SK-N-SH (cell line): ENCODE data around the gene MYOD1. TPM values are rescaled to one million over a fixed set of nuclear protein-coding genes. Genes with fewer than 3 reads are reported as not detected.

Experiments
- CTCF ChIA-PET: fragments of 300-600, 350-600 bp; formaldehyde crosslinking; extraction: SDS; loops from one replicate; lab custom pipeline; 2021; lab: Yijun Ruan, JAX
- POLR2A ChIA-PET: fragments of 350-600 bp; sonication (Branson Sonifier 250); formaldehyde crosslinking; extraction: SDS; loops from one replicate; lab custom pipeline; 2020; ENCODE audit warnings: antibody characterized with exemption, inconsistent platforms; lab: Yijun Ruan, JAX
- DNase-seq: peaks from one replicate; pipeline ENCODE4 v3.0.0; 2012
- H2AFZ ChIP-seq: fragments of 200-600 bp; sonication (generic); 2 replicates; pipeline ENCODE4 v1.8.1; 2016; ENCODE audit warnings: antibody characterized with exemption, mild to moderate bottlenecking, low read depth
- H3F3A ChIP-seq: fragments of 200-600 bp; sonication (generic); replicated peaks from 2 replicates; pipeline ENCODE3; 2016; ENCODE audit warnings: antibody characterized with exemption, mild to moderate bottlenecking; ENCODE audit not compliant: insufficient read depth
- H3K27ac ChIP-seq, 2 experiments: fragments of 200-500 bp in 1 of 2; fragments of 200-600 bp in 1 of 2; sonication (Bioruptor generic) in 1 of 2; sonication (generic), shearing (Covaris generic) in 1 of 2; 2 replicates each; pipeline versions ENCODE4 v1.5.1 to v1.6.1; 2014 to 2016; ENCODE audit warnings: low read depth in 2 of 2, inconsistent platforms in 1 of 2, low read length in 1 of 2, mild to moderate bottlenecking in 1 of 2, mixed read lengths in 1 of 2
- H3K27me3 ChIP-seq: fragments of 200-600 bp; sonication (generic), shearing (Covaris generic); 2 replicates; pipeline ENCODE4 v1.6.1; 2016; ENCODE audit warnings: mixed run types; ENCODE audit not compliant: insufficient read depth
- H3K36me3 ChIP-seq, 2 experiments: fragments of 200-500 bp in 1 of 2; fragments of 200-600 bp in 1 of 2; sonication (Bioruptor generic) in 1 of 2; sonication (generic) in 1 of 2; replicated peaks in 1 of 2; 2 replicates each; pipeline versions ENCODE3 to v1.5.1; 2014 to 2016; ENCODE audit warnings: low read length in 1 of 2, mild to moderate bottlenecking in 1 of 2; ENCODE audit not compliant: insufficient read depth in 2 of 2, control insufficient read depth in 1 of 2
- H3K4me1 ChIP-seq, 2 experiments: fragments of 200-500 bp in 1 of 2; fragments of 200-600 bp in 1 of 2; sonication (Bioruptor generic) in 1 of 2; sonication (generic), shearing (Covaris generic) in 1 of 2; 2 replicates each; pipeline versions ENCODE4 v1.5.1 to v1.6.1; 2014 to 2016; ENCODE audit warnings: low read depth in 1 of 2, low read length in 1 of 2, mixed run types in 1 of 2; ENCODE audit not compliant: insufficient read depth in 2 of 2, control insufficient read depth in 1 of 2
- H3K4me2 ChIP-seq: fragments of 200-600 bp; sonication (generic), shearing (Covaris generic); 2 replicates; pipeline ENCODE4 v1.6.1; 2017; ENCODE audit warnings: mixed run types
- H3K4me3 ChIP-seq, 2 experiments: fragments of 200-500 bp in 1 of 2; fragments of 200-600 bp in 1 of 2; sonication (Bioruptor generic) in 1 of 2; sonication (generic), shearing (Covaris generic) in 1 of 2; 2 replicates each; pipeline versions ENCODE4 v1.5.1 to v1.8.1; 2014 to 2016; ENCODE audit warnings: low read depth in 2 of 2, inconsistent platforms in 1 of 2, low read length in 1 of 2, mild to moderate bottlenecking in 1 of 2, mixed read lengths in 1 of 2, moderate library complexity in 1 of 2
- H3K79me2 ChIP-seq: fragments of 200-600 bp; sonication (generic); 2 replicates; pipeline ENCODE4 v1.8.1; 2017; ENCODE audit warnings: mild to moderate bottlenecking; ENCODE audit not compliant: insufficient read depth
- H3K9ac ChIP-seq: fragments of 200-600 bp; sonication (generic); 2 replicates; pipeline ENCODE4 v1.6.1; 2017; ENCODE audit warnings: mixed run types
- H3K9me2 ChIP-seq: fragments of 200-600 bp; sonication (generic); 2 replicates; pipeline ENCODE4 v1.6.1; 2017; ENCODE audit warnings: mixed run types
- H3K9me3 ChIP-seq: fragments of 200-600 bp; sonication (generic); 2 replicates; pipeline ENCODE4 v1.6.1; 2017; ENCODE audit warnings: mixed run types, mild to moderate bottlenecking, moderate library complexity
- H4K20me1 ChIP-seq: fragments of 200-600 bp; sonication (generic); 2 replicates; pipeline ENCODE4 v1.6.1; 2017; ENCODE audit warnings: mild to moderate bottlenecking, mixed run types; ENCODE audit not compliant: insufficient read depth
- CHD2 ChIP-seq: fragments of 150-350 bp; IDR thresholded peaks from 2 replicates; pipeline ENCODE4 v1.6.1; 2018; ENCODE audit warnings: low read length; ENCODE audit not compliant: partially characterized antibody
- CTCF ChIP-seq: fragments of 200-600 bp; sonication (generic); IDR thresholded peaks from 2 replicates; pipeline ENCODE4 v1.6.1; 2017; ENCODE audit warnings: antibody characterized with exemption, mild to moderate bottlenecking, moderate library complexity
- ELF1 ChIP-seq: IDR thresholded peaks from 2 replicates; pipeline ENCODE4 v1.4.0; 2012
- EP300 ChIP-seq, 2 experiments: IDR thresholded peaks; 2 replicates each; pipeline versions ENCODE4 v1.4.0 to v1.6.1; 2012; ENCODE audit warnings: borderline replicate concordance in 1 of 2, low read depth in 1 of 2, low read length in 1 of 2
- EZH2phosphoT487 ChIP-seq: fragments of 200-600 bp; sonication (generic); IDR thresholded peaks from 2 replicates; pipeline ENCODE4 v1.6.1; 2017; ENCODE audit warnings: low read depth, mixed run types, mild to moderate bottlenecking, antibody characterized with exemption, moderate library complexity, borderline replicate concordance
- FOSL2 ChIP-seq: IDR thresholded peaks from 2 replicates; pipeline ENCODE4 v1.4.0; 2012; ENCODE audit warnings: low read depth, mild to moderate bottlenecking, moderate library complexity, borderline replicate concordance
- FOXM1 ChIP-seq: IDR thresholded peaks from 2 replicates; pipeline ENCODE4 v1.4.0; 2012; ENCODE audit warnings: low read depth, mild to moderate bottlenecking
- GATA2 ChIP-seq: sonication (generic); formaldehyde crosslinking; IDR thresholded peaks from 2 replicates; pipeline ENCODE4 v1.5.0; 2020; ENCODE audit warnings: mild to moderate bottlenecking, missing genetic modification reagents
- IRF3 ChIP-seq: fragments of 150-350 bp; IDR thresholded peaks from 2 replicates; pipeline ENCODE4 v1.6.1; 2016; ENCODE audit warnings: mild to moderate bottlenecking, low read depth, low read length
- JUND ChIP-seq: IDR thresholded peaks from 2 replicates; pipeline ENCODE4 v1.4.0; 2012
- MEF2A ChIP-seq: IDR thresholded peaks from 2 replicates; pipeline ENCODE4 v1.4.0; 2012; ENCODE audit warnings: low read depth, borderline replicate concordance
- MXI1 ChIP-seq: IDR thresholded peaks from 2 replicates; pipeline ENCODE4 v1.6.1; 2012; ENCODE audit warnings: mild to moderate bottlenecking, low read depth, low read length, improper control_type of control experiment
- NFIC ChIP-seq: IDR thresholded peaks from 2 replicates; pipeline ENCODE4 v1.4.0; 2012; ENCODE audit warnings: borderline replicate concordance
- POLR2AphosphoS5 ChIP-seq: IDR thresholded peaks from 2 replicates; pipeline ENCODE4 v1.6.1; 2012; ENCODE audit warnings: low read depth, low read length
- RAD21 ChIP-seq: IDR thresholded peaks from 2 replicates; pipeline ENCODE4 v1.6.1; 2012; ENCODE audit warnings: mild to moderate bottlenecking, low read length
- RCOR1 ChIP-seq: fragments of 150-350 bp; IDR thresholded peaks from 2 replicates; pipeline ENCODE4 v1.6.1; 2017; ENCODE audit warnings: antibody characterized with exemption, low read length
- RFX5 ChIP-seq: IDR thresholded peaks from 2 replicates; pipeline ENCODE4 v1.6.1; 2012; ENCODE audit warnings: mild to moderate bottlenecking, improper control_type of control experiment, low read length
- RXRA ChIP-seq: IDR thresholded peaks from 2 replicates; pipeline ENCODE4 v1.4.0; 2012; ENCODE audit warnings: low read depth, mild to moderate bottlenecking, borderline replicate concordance
- SIN3A ChIP-seq: IDR thresholded peaks from 2 replicates; pipeline ENCODE4 v1.6.1; 2012; ENCODE audit warnings: low read depth, mild to moderate bottlenecking, low read length, moderate library complexity, borderline replicate concordance
- SMC3 ChIP-seq: IDR thresholded peaks from 2 replicates; pipeline ENCODE4 v1.6.1; 2012; ENCODE audit warnings: low read depth, low read length, improper control_type of control experiment
- TAF1 ChIP-seq: IDR thresholded peaks from 2 replicates; pipeline ENCODE4 v1.6.1; 2012; ENCODE audit warnings: low read depth, mild to moderate bottlenecking, low read length, moderate library complexity, borderline replicate concordance
- TCF12 ChIP-seq: IDR thresholded peaks from 2 replicates; pipeline ENCODE4 v1.4.0; 2012
- TEAD4 ChIP-seq: IDR thresholded peaks from 2 replicates; pipeline ENCODE4 v1.4.0; 2012; ENCODE audit warnings: mild to moderate bottlenecking, borderline replicate concordance; ENCODE audit not compliant: insufficient read depth
- USF1 ChIP-seq: IDR thresholded peaks from 2 replicates; pipeline ENCODE4 v1.4.0; 2012; ENCODE audit warnings: low read depth, borderline replicate concordance
- YY1 ChIP-seq: IDR thresholded peaks from 2 replicates; pipeline ENCODE4 v1.4.0; 2012; ENCODE audit warnings: low read depth, mild to moderate bottlenecking
- ZBTB33 ChIP-seq: IDR thresholded peaks from 2 replicates; pipeline ENCODE4 v1.4.0; 2012; ENCODE audit warnings: low read depth, borderline replicate concordance
- WGBS: methylation state at CpG from one replicate; pipeline ENCODE4 v1.1.6; 2017; ENCODE audit warnings: low lambda C conversion rate; 5-methylcytosine and 5-hydroxymethylcytosine counted together
- polyA plus RNA-seq, 3 experiments: library from polyadenylated mRNA; depleted of rRNA; stranded (reverse); fragments of >200 nt; gene quantifications; 2 replicates each; pipeline ENCODE4 v1.2.3, GENCODE V29; 2012

The MYOD1 gene
- polyA plus RNA-seq, 1 of the 3 experiments (the other 2 are of a cell fraction), result not detected

- Histone ChIP-seq H3K9ac (no peak overlapping the region), H3K4me2 (no peak overlapping the region), H3K4me3 (no peak overlapping the region; a peak in 1 of 4 replicates), H4K20me1 (no peaks in the 10 kb centered on the region), H3F3A (peaks cover 9% of the 10 kb centered on the region), H3K27me3 (no peaks in the 10 kb centered on the region), H3K9me2 (no peaks in the 10 kb centered on the region), H3K36me3 (no peaks in the 10 kb centered on the region), H2AFZ (peak overlapping the region; percentile 65; the same call in 1 of the 2 replicates), H3K4me1 (peaks cover 0 to 11% of the 10 kb centered on the region in 2 experiments; a peak in 1 of 4 replicates), H3K9me3 (no peaks in the 10 kb centered on the region), H3K27ac (peak overlapping the region in 1 of 2 experiments; percentile 26; a peak in 1 of 4 replicates), H3K79me2 (no peaks in the 10 kb centered on the region)
- POLR2A ChIA-PET, result no interaction called here
- DNase-seq, result no peak
- CTCF ChIA-PET, result interaction anchor here (1.3 kb wide), 1 partner anchor 46 kb away, joined by 4 read pairs; no protein-coding TSS in a partner anchor
- WGBS, result 51% methylated on average over 12 of the region's 12 CpGs
- TF ChIP-seq NFIC, result peak; percentile 85; the same call in 1 of the 2 replicates
- no peak for TF ChIP-seq MEF2A
- TF ChIP-seq YY1, result 0 out of 2 replicates have a peak, but pooled peaks have one; percentile 52
- no peak for TF ChIP-seq USF1
- no peak for TF ChIP-seq EZH2phosphoT487
- TF ChIP-seq ZBTB33, result 0 out of 2 replicates have a peak, but pooled peaks have one; percentile 17
- TF ChIP-seq ELF1, result peak; percentile 48
- peak; percentile 77 for TF ChIP-seq JUND
- TF ChIP-seq SIN3A, result no peak
- TF ChIP-seq POLR2AphosphoS5, result no peak
- 0 out of 2 replicates have a peak, but pooled peaks have one; percentile 7 for TF ChIP-seq TAF1
- TF ChIP-seq GATA2 (CRISPR knock-in tag), result no peak
- no peak for TF ChIP-seq IRF3
- TF ChIP-seq RAD21, result no peak
- no peak for TF ChIP-seq MXI1
- no peak for TF ChIP-seq CTCF
- TF ChIP-seq SMC3, result no peak
- peak; percentile 69 for TF ChIP-seq TCF12
- TF ChIP-seq FOSL2, result peak; percentile 91
- TF ChIP-seq FOXM1, result no peak
- 0 out of 2 replicates have a peak, but pooled peaks have one; percentile 41 for TF ChIP-seq TEAD4
- TF ChIP-seq RCOR1, result no peak
- TF ChIP-seq RXRA, result peak; percentile 21; the same call in 1 of the 2 replicates
- no peak for TF ChIP-seq RFX5
- peak in 1 of 2 experiments; percentile 83; a peak in 2 of 4 replicates for TF ChIP-seq EP300 (IDR thresholded peaks at IDR 0.05; ENCODE audit: borderline replicate concordance in 1 of 2, low read depth in 1 of 2, low read length in 1 of 2)
- no peak for TF ChIP-seq CHD2
Observed at GRCh38 chr11:17683377-17684161, 35.8 kb upstream of the MYOD1 start.
